Mucosa of rectum (tissue), 2 donors: ENCODE measurements around the gene VPS13D.

ENCODE experiments used
- H3K27ac ChIP-seq, 2 donors: one replicate each; pipeline ENCODE4 v1.7.0; 2013; ENCODE audit warnings: inconsistent platforms in 2 of 2, low read depth in 2 of 2, low read length in 2 of 2
- H3K27me3 ChIP-seq, 2 donors: one replicate each; pipeline ENCODE4 v1.7.0; 2013; ENCODE audit warnings: low read length in 2 of 2; ENCODE audit not compliant: control insufficient read depth in 2 of 2, insufficient read depth in 2 of 2
- H3K36me3 ChIP-seq, 2 donors: one replicate each; pipeline ENCODE4 v1.7.0; 2013; ENCODE audit warnings: low read length in 2 of 2; ENCODE audit not compliant: control insufficient read depth in 2 of 2, insufficient read depth in 2 of 2
- H3K4me1 ChIP-seq, 2 donors: one replicate each; pipeline ENCODE4 v1.7.0; 2013; ENCODE audit warnings: low read length in 2 of 2, mild to moderate bottlenecking in 1 of 2; ENCODE audit not compliant: control insufficient read depth in 2 of 2, insufficient read depth in 2 of 2
- H3K4me3 ChIP-seq, 2 donors: one replicate each; pipeline ENCODE4 v1.7.0; 2013; ENCODE audit warnings: low read length in 2 of 2
- H3K9ac ChIP-seq, 2 donors: one replicate each; pipeline ENCODE4 v1.7.0; 2013; ENCODE audit warnings: low read length in 2 of 2, low read depth in 1 of 2, mild to moderate bottlenecking in 1 of 2
- H3K9me3 ChIP-seq, 2 donors: one replicate each; pipeline ENCODE4 v1.7.0; 2013; ENCODE audit warnings: low read length in 2 of 2; ENCODE audit not compliant: control insufficient read depth in 2 of 2
- donor health status: healthy.
- donor health status: Normal muscosa, but diverticular disease.

The VPS13D gene

GRCh38 chr1:12475530-12475934, 245.7 kb downstream of the VPS13D start:
- H3K4me3 ChIP-seq, result peak overlapping the region in 1 of 2 donors; percentile 45
- H3K27ac ChIP-seq, result peak overlapping the region; percentile 84 to 93
- no peaks in the 10 kb centered on the region for H3K27me3 ChIP-seq
- no peaks in the 10 kb centered on the region for H3K36me3 ChIP-seq
- peak overlapping the region in 1 of 2 donors; percentile 14 for H3K9ac ChIP-seq
- peaks cover 0 to 2% of the 10 kb centered on the region in 2 donors for H3K9me3 ChIP-seq
- peaks cover 68 to 69% of the 10 kb centered on the region in 2 donors for H3K4me1 ChIP-seq

GRCh38 chr1:12475947-12476346, 246.1 kb downstream of the VPS13D start:
- H3K9me3 ChIP-seq, result peaks cover 0 to 2% of the 10 kb centered on the region in 2 donors
- H3K4me3 ChIP-seq, result peak overlapping the region; percentile 38 to 45
- H3K27me3 ChIP-seq, result no peaks in the 10 kb centered on the region
- peaks cover 71 to 72% of the 10 kb centered on the region in 2 donors for H3K4me1 ChIP-seq
- H3K36me3 ChIP-seq, result no peaks in the 10 kb centered on the region
- H3K9ac ChIP-seq, result peak overlapping the region in 1 of 2 donors; percentile 14
- peak overlapping the region; percentile 84 to 93 for H3K27ac ChIP-seq

GRCh38 chr1:12477314-12477713, 247.5 kb downstream of the VPS13D start:
- Histone ChIP-seq H3K4me3 (no peak overlapping the region), H3K9ac (peak overlapping the region; percentile 18 to 20), H3K9me3 (peaks cover 0 to 2% of the 10 kb centered on the region in 2 donors), H3K27ac (peak overlapping the region; percentile 92 to 93), H3K27me3 (no peaks in the 10 kb centered on the region), H3K36me3 (peaks cover 0 to 4% of the 10 kb centered on the region in 2 donors), H3K4me1 (peaks cover 72 to 78% of the 10 kb centered on the region in 2 donors)

GRCh38 chr1:12477936-12478611, 248.2 kb downstream of the VPS13D start:
- H3K36me3 ChIP-seq, result peaks cover 0 to 4% of the 10 kb centered on the region in 2 donors
- peak overlapping the region; percentile 92 to 93 for H3K27ac ChIP-seq
- peaks cover 0 to 2% of the 10 kb centered on the region in 2 donors for H3K9me3 ChIP-seq
- peak overlapping the region; percentile 25 to 32 for H3K4me3 ChIP-seq
- peak overlapping the region; percentile 63 for H3K9ac ChIP-seq
- H3K4me1 ChIP-seq, result peaks cover 66 to 77% of the 10 kb centered on the region in 2 donors
- H3K27me3 ChIP-seq, result no peaks in the 10 kb centered on the region

- H3K4me3 ChIP-seq, result peak overlapping the region; percentile 25 to 32
- peak overlapping the region; percentile 63 for H3K9ac ChIP-seq
- H3K4me1 ChIP-seq, result peaks cover 64 to 76% of the 10 kb centered on the region in 2 donors
- H3K27me3 ChIP-seq, result no peaks in the 10 kb centered on the region
- H3K36me3 ChIP-seq, result peaks cover 0 to 4% of the 10 kb centered on the region in 2 donors
- peak overlapping the region; percentile 92 to 93 for H3K27ac ChIP-seq
- peaks cover 0 to 2% of the 10 kb centered on the region in 2 donors for H3K9me3 ChIP-seq
These were observed 248.8 kb downstream of the VPS13D start for GRCh38 chr1:12478612-12478985.

- peak overlapping the region; percentile 28 to 63 for H3K9ac ChIP-seq
- H3K9me3 ChIP-seq, result no peaks in the 10 kb centered on the region
- H3K27ac ChIP-seq, result peak overlapping the region; percentile 92 to 93
- H3K4me1 ChIP-seq, result peaks cover 60 to 70% of the 10 kb centered on the region in 2 donors
- no peak overlapping the region for H3K4me3 ChIP-seq
- peaks cover 0 to 4% of the 10 kb centered on the region in 2 donors for H3K36me3 ChIP-seq
- H3K27me3 ChIP-seq, result no peaks in the 10 kb centered on the region
These were observed 249.5 kb downstream of the VPS13D start for GRCh38 chr1:12479311-12479710.

GRCh38 chr1:12480041-12480440, 250.2 kb downstream of the VPS13D start:
- Histone ChIP-seq H3K27me3 (no peaks in the 10 kb centered on the region), H3K4me3 (no peak overlapping the region), H3K4me1 (peaks cover 55 to 62% of the 10 kb centered on the region in 2 donors), H3K9ac (peak overlapping the region in 1 of 2 donors; percentile 18), H3K27ac (peak overlapping the region; percentile 70 to 93), H3K9me3 (no peaks in the 10 kb centered on the region), H3K36me3 (peaks cover under 1 to 4% of the 10 kb centered on the region in 2 donors)

GRCh38 chr1:12480748-12481362, 251.0 kb downstream of the VPS13D start:
- Histone ChIP-seq H3K4me1 (peaks cover 49 to 55% of the 10 kb centered on the region in 2 donors), H3K9ac (peak overlapping the region in 1 of 2 donors; percentile 18), H3K9me3 (no peaks in the 10 kb centered on the region), H3K27ac (peak overlapping the region; percentile 70 to 93), H3K36me3 (peaks cover 4 to 5% of the 10 kb centered on the region in 2 donors), H3K27me3 (no peaks in the 10 kb centered on the region), H3K4me3 (no peak overlapping the region)

GRCh38 chr1:12481928-12482327, 252.1 kb downstream of the VPS13D start:
- Histone ChIP-seq H3K9ac (no peak overlapping the region), H3K9me3 (no peaks in the 10 kb centered on the region), H3K36me3 (peaks cover 8 to 10% of the 10 kb centered on the region in 2 donors), H3K27me3 (no peaks in the 10 kb centered on the region), H3K27ac (peak overlapping the region in 1 of 2 donors; percentile 93), H3K4me3 (no peak overlapping the region), H3K4me1 (peaks cover 40 to 46% of the 10 kb centered on the region in 2 donors)

GRCh38 chr1:12482988-12483387, 253.2 kb downstream of the VPS13D start:
- Histone ChIP-seq H3K27ac (no peak overlapping the region), H3K9me3 (no peaks in the 10 kb centered on the region), H3K4me1 (peaks cover 30 to 38% of the 10 kb centered on the region in 2 donors), H3K4me3 (no peak overlapping the region), H3K9ac (no peak overlapping the region), H3K27me3 (no peaks in the 10 kb centered on the region), H3K36me3 (peaks cover 10 to 11% of the 10 kb centered on the region in 2 donors)
